Esophagus (tissue), 2 donors: ENCODE measurements around the gene RYR2. TPM values are rescaled to one million over a fixed set of nuclear protein-coding genes. Genes with fewer than 3 reads are reported as not detected.

Source experiments
- H3K27ac ChIP-seq, 2 donors: one replicate each; pipeline ENCODE4 v1.5.1; 2013; ENCODE audit warnings: low read depth in 2 of 2, mild to moderate bottlenecking in 2 of 2, inconsistent platforms in 1 of 2, low read length in 1 of 2, moderate library complexity in 1 of 2
- H3K27me3 ChIP-seq, 2 donors: one replicate each; pipeline ENCODE4 v1.6.1; 2013; ENCODE audit warnings: low read length in 2 of 2, control low read depth in 1 of 2, mild to moderate bottlenecking in 1 of 2; ENCODE audit not compliant: insufficient read depth in 2 of 2, control insufficient read depth in 1 of 2
- H3K36me3 ChIP-seq, 2 donors: one replicate each; pipeline ENCODE4 v1.6.1; 2013; ENCODE audit warnings: low read length in 1 of 2; ENCODE audit not compliant: control insufficient read depth in 2 of 2, insufficient read depth in 2 of 2
- H3K4me1 ChIP-seq, 2 donors: one replicate each; pipeline ENCODE4 v1.6.1; 2013; ENCODE audit warnings: low read length in 1 of 2; ENCODE audit not compliant: control insufficient read depth in 2 of 2, insufficient read depth in 2 of 2
- H3K4me3 ChIP-seq, 2 donors: one replicate each; pipeline ENCODE4 v1.5.1; 2013; ENCODE audit warnings: low read length in 2 of 2, mild to moderate bottlenecking in 2 of 2, low read depth in 1 of 2, moderate library complexity in 1 of 2
- H3K9me3 ChIP-seq, 2 donors: one replicate each; pipeline ENCODE4 v1.6.1; 2013; ENCODE audit warnings: mild to moderate bottlenecking in 2 of 2, low read depth in 1 of 2, low read length in 1 of 2, moderate library complexity in 1 of 2; ENCODE audit not compliant: control insufficient read depth in 2 of 2, insufficient read depth in 1 of 2
- WGBS, 2 donors: extraction: QIAGEN DNeasy Blood & Tissue Kit; methylation state at CpG; one replicate each; pipeline ENCODE4 v1.1.7; 2013; 5-methylcytosine and 5-hydroxymethylcytosine counted together
- polyA plus RNA-seq, 2 donors: library from polyadenylated mRNA; stranded (reverse); fragments of 200-250 nt; gene quantifications; one replicate each; pipeline ENCODE4 v1.2.3, GENCODE V29; 2013
- donor health status: healthy with polysubstance abuse.
- donor health status: Bipolar disorder and iron deficiency.

The RYR2 gene
- polyA plus RNA-seq, 2 donors, result 0.35 to 1.2 TPM

- H3K4me1 ChIP-seq, result no peaks in the 10 kb centered on the region
- no peaks in the 10 kb centered on the region for H3K27me3 ChIP-seq
- 86 to 93% methylated on average over 2 of the region's 2 CpGs for WGBS, 2 donors
- H3K9me3 ChIP-seq, result no peaks in the 10 kb centered on the region
- H3K36me3 ChIP-seq, result no peaks in the 10 kb centered on the region
- H3K27ac ChIP-seq, result no peak overlapping the region
- no peak overlapping the region for H3K4me3 ChIP-seq
Measured at GRCh38 chr1:237690656-237691055, 648.7 kb downstream of the RYR2 start.

GRCh38 chr1:237692255-237692654 lies 650.3 kb downstream of the RYR2 start:
- no peaks in the 10 kb centered on the region for H3K9me3 ChIP-seq
- H3K36me3 ChIP-seq, result no peaks in the 10 kb centered on the region
- H3K27ac ChIP-seq, result no peak overlapping the region
- H3K4me3 ChIP-seq, result no peak overlapping the region
- no peaks in the 10 kb centered on the region for H3K27me3 ChIP-seq
- H3K4me1 ChIP-seq, result no peaks in the 10 kb centered on the region
- 59 to 62% methylated on average over 7 of the region's 7 CpGs for WGBS, 2 donors

GRCh38 chr1:237695878-237696277 lies 653.9 kb downstream of the RYR2 start:
- no peak overlapping the region for H3K27ac ChIP-seq
- no peak overlapping the region for H3K4me3 ChIP-seq
- no peaks in the 10 kb centered on the region for H3K36me3 ChIP-seq
- no peaks in the 10 kb centered on the region for H3K27me3 ChIP-seq
- H3K9me3 ChIP-seq, result no peaks in the 10 kb centered on the region
- no peaks in the 10 kb centered on the region for H3K4me1 ChIP-seq

DNA sequence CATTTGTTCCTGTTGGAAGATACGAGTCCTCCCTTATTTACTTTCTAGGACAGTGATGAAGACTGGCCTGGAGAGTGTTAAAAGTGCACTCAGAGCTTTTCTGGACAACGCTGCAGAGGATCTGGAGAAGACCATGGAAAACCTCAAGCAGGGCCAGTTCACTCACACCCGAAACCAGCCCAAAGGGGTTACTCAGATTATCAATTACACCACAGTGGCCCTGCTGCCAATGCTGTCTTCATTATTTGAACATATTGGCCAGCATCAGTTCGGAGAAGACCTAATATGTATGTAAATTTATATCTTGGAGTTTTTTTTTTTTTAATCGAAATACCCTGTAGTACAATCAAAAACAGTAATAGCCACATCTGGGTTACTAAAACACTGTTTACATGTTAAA lies 658.2 kb downstream of the RYR2 start:
- WGBS, 2 donors, result 77 to 78% methylated on average over 5 of the region's 5 CpGs
- no peaks in the 10 kb centered on the region for H3K27me3 ChIP-seq
- no peaks in the 10 kb centered on the region for H3K36me3 ChIP-seq
- H3K27ac ChIP-seq, result no peak overlapping the region
- no peak overlapping the region for H3K4me3 ChIP-seq
- no peaks in the 10 kb centered on the region for H3K9me3 ChIP-seq
- H3K4me1 ChIP-seq, result no peaks in the 10 kb centered on the region

DNA sequence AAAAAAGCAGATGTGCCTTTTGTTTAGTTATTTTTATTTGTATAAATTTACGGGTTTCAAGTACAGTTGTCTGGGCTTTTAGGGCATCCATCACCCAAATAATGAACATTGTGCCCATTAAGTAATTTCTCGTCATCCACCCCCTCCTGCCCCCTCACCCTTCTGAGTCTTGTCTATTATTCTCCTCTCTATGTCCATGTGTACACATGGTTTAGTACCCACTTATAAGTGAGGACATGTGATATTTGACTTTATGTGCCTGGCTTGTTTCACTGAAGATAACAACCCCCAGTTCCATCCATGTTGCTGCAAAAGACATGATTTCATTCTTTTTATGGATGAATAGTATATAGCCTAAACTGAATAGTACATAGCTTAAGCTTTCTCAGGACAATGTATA lies 659.5 kb downstream of the RYR2 start:
- WGBS, 2 donors, result 75 to 89% methylated on average over 2 of the region's 2 CpGs
- Histone ChIP-seq H3K36me3 (no peaks in the 10 kb centered on the region), H3K27ac (no peak overlapping the region)

GRCh38 chr1:237702161-237702560 lies 660.2 kb downstream of the RYR2 start:
- H3K27me3 ChIP-seq, result no peaks in the 10 kb centered on the region
- H3K9me3 ChIP-seq, result no peaks in the 10 kb centered on the region
- no peak overlapping the region for H3K27ac ChIP-seq
- WGBS, 2 donors, result 62 to 64% methylated on average over 2 of the region's 2 CpGs
- no peaks in the 10 kb centered on the region for H3K4me1 ChIP-seq
- H3K4me3 ChIP-seq, result no peak overlapping the region
- no peaks in the 10 kb centered on the region for H3K36me3 ChIP-seq

More for the DNA sequence above, 659.5 kb downstream of the RYR2 start:
- Histone ChIP-seq H3K4me1 (no peaks in the 10 kb centered on the region), H3K9me3 (no peaks in the 10 kb centered on the region), H3K27me3 (no peaks in the 10 kb centered on the region), H3K4me3 (no peak overlapping the region)

DNA sequence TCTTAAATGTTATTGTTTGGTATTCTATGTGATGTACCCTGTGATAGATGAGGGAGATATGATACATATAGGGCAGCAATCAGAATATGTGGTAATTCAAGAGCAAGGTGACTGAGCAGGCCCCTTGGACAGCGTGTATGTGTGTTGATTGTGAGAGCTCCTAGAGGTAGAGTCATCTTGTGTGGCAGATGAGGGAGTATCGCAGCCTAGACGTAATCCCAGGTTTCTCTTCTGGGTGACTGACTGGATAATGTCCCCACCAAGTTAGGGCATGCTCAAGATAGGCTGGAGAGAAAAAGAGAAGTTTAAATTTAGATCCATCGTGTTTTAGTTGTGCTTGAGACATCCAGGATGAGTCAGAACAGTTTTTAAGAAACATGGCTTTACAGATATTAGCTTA lies 663.5 kb downstream of the RYR2 start:
- no peaks in the 10 kb centered on the region for H3K36me3 ChIP-seq
- 76 to 79% methylated on average over 4 of the region's 4 CpGs for WGBS, 2 donors
- no peaks in the 10 kb centered on the region for H3K27me3 ChIP-seq
- H3K27ac ChIP-seq, result no peak overlapping the region
- no peaks in the 10 kb centered on the region for H3K9me3 ChIP-seq
- no peaks in the 10 kb centered on the region for H3K4me1 ChIP-seq
- H3K4me3 ChIP-seq, result no peak overlapping the region

DNA sequence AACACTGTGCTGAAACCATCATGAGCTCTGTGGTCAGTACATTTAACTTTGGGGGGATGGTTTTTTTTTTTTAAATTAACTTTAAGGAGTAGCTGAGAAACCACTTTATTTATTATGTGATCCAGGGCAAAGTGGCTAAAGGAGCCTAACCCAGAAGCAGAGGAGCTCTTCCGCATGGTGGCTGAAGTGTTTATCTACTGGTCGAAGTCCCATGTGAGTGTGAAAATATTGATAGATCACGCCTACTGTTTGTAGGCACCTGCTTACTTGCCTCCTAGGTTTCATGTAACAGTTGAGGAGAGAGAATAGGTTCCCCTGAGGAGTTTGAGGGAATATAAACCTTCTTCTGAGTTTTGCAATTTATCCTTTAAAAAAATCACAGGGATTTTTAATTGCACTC lies 667.4 kb downstream of the RYR2 start:
- no peaks in the 10 kb centered on the region for H3K36me3 ChIP-seq
- no peaks in the 10 kb centered on the region for H3K27me3 ChIP-seq
- no peaks in the 10 kb centered on the region for H3K9me3 ChIP-seq
- WGBS, 2 donors, result 58 to 74% methylated on average over 3 of the region's 3 CpGs
- no peak overlapping the region for H3K4me3 ChIP-seq
- H3K4me1 ChIP-seq, result no peaks in the 10 kb centered on the region
- no peak overlapping the region for H3K27ac ChIP-seq

DNA sequence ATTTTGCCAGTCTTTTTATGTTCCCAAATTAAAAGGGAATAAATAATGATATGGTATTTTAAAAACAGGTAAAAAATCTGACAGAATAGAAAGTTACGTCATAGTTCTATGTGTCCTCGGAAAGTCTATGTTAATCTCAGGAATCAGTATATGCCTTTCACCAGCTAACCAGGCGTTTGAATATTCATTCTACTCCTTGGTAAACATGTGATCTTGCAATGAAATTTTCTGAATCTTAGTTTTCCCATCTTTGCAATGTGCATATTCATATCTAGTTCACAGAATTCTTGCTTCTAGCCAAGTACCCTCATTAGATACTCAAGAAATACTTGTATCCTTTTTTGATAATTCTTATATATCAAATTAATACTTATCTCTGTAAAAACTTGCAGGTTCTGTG lies 669.3 kb downstream of the RYR2 start:
- H3K27ac ChIP-seq, result no peak overlapping the region
- no peaks in the 10 kb centered on the region for H3K36me3 ChIP-seq
- 82 to 88% methylated on average over 3 of the region's 3 CpGs for WGBS, 2 donors
- no peaks in the 10 kb centered on the region for H3K4me1 ChIP-seq
- H3K4me3 ChIP-seq, result no peak overlapping the region
- H3K27me3 ChIP-seq, result no peaks in the 10 kb centered on the region
- H3K9me3 ChIP-seq, result no peaks in the 10 kb centered on the region

DNA sequence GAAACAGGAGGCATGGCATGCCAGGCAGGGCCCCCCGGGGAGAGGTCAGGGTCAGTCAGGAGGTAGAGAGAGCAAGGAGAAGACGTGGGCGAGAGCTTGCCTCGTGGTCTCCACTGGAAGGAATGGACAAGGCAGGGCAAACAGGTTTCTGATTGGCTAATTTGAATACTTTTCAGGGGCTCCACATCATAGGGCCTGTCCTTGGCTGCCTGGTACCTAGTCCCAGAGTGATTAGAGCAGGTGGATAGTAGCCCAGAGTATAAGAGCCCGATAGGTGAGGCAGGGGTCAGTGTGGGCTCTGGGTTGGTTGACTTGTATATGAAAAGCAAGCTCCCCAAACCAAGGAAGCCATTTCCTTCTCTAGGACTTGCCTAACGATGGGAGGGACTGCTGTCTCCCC lies 670.1 kb downstream of the RYR2 start:
- WGBS, 2 donors, result 54 to 70% methylated on average over 6 of the region's 6 CpGs
- no peaks in the 10 kb centered on the region for H3K9me3 ChIP-seq
- no peaks in the 10 kb centered on the region for H3K27me3 ChIP-seq
- no peaks in the 10 kb centered on the region for H3K4me1 ChIP-seq
- no peaks in the 10 kb centered on the region for H3K36me3 ChIP-seq
- H3K4me3 ChIP-seq, result no peak overlapping the region
- H3K27ac ChIP-seq, result no peak overlapping the region
